Stimulated activated CD8-positive, alpha-beta memory T cell treated with anti-CD3 and anti-CD28 coated beads, Interleukin-4, amount 100 ng/mL, for 4 hours (primary cell): ENCODE measurements around the gene SLC12A2.

Experiments
- DNase-seq, 2 donors: peaks; one replicate each; pipeline ENCODE4 v3.0.0-alpha.2; 2020; ENCODE audit warnings: low read depth in 2 of 2, low spot score in 1 of 2

SLC12A2 gene

DNA sequence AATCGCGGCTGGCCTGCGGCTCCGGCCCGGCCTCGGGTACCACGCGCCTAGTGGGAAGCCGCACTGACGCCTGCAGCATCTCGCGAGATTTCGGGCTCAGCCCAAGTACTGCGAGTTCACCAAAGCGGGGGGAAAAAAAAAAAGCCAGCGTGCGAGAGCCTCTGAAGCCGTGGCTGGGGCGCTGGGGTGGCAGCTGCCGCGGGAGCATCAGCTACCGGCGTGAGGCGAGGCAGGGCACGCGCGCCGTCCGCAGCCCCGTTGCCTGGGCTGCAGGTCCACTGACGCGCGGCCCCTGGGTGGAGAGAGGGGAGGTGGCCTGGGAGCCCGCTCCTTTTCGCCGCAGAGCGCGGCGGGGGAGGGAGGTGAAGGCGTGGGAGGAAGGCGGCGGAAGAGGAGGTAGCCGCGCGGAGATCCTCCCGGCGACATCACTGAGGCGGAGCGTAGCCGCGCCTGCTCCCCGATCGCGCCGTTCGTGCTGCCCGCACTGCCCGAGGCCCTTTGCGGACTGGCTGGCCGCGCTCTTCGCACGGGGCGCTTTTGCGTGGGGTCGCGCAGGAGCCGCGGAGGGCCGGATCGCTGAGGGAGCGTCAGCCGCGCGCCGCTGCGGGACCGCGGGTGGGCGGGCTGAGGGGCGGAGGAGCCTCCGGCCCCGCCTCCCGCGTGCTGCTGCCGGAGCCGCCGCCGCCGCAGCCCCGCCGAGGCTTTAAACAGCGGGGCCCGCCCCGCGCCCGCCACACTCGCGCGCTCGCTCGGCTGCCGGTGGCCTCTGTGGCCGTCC is at the start of gene SLC12A2:
TSS of gene SLC12A2 (plus strand) at position 734 of the 778 bp plus-strand sequence. CDS start 189 bp downstream, outside the sequence.
- DNase-seq = peak; percentile 79 to 82

DNA sequence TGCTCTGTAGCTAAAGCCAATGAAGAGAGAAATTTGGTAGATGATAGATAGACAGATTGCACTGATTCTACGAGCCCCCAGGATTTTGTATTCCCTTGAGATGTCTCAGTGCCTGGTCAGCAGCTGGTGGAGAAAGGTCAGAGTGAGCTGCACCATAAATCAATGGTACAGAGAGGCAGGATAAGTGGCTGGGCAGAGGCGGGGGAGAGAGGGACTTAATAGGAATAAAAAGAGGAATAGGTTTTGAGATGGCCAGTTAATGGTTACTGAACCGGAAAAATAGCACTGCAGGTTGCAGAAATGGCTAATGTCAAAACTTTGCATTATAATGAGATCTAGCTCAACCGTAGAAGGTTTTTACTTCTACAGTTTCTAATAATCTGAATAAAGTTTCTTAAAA is 47.9 kb upstream of the SLC12A2 start:
- no peak for DNase-seq

DNA sequence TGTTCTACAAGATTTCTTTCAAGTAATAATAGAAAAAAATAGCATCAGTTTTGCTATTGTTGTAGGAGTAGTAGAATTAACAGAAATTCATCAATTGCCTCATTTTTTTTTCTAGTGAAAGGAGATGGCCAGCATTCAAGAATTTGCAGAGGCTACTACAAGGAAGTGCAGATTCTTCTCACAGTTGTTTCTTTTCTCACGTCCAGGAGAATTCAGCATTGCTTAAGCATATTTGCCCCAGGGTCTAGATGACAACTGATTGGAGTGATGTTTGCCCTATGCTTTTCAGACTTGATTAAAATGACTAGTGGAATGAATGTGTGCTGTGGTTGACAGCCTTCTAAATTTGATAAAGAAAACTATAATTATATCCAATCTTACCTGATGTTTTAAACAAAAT is 46.6 kb upstream of the SLC12A2 start:
- DNase-seq = no peak

DNA sequence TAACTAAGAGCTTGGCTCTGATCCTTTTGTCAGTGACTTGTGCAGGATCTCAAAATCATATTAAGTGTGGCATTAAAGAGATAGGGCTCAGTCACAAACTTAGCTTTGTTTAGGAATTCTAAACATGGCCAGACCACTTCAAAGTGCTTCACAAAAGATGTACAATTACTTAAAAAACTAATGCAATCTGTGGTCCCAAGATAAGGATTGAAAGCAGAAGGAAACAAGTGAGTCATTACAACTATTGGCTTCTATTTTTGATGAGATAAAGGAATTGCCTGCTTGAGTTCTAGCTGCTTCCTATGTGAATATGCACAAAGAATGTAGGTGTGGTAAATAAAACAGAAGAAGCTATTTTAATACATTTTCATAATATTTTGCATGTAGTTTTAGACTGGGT is 44.9 kb upstream of the SLC12A2 start:
- no peak for DNase-seq

DNA sequence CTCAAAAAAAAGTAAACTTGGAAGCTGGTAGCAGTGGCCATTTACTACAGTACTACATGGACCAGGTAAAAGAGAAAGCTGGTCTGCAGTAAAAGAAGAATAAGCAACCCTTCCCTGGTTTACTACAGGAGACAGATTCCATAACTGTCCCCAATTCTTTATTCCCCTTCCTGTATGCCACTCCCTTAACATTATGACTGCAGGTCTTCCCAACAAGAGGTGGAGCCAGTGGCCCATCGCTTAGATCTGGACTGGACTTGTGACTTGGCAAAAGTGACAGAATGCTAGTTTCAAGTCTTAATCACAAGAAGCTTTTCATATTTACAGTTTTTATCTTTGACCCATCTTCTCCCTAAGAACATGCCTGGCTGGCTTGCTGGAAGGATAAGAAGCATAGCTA is 42.6 kb upstream of the SLC12A2 start:
- no peak for DNase-seq

DNA sequence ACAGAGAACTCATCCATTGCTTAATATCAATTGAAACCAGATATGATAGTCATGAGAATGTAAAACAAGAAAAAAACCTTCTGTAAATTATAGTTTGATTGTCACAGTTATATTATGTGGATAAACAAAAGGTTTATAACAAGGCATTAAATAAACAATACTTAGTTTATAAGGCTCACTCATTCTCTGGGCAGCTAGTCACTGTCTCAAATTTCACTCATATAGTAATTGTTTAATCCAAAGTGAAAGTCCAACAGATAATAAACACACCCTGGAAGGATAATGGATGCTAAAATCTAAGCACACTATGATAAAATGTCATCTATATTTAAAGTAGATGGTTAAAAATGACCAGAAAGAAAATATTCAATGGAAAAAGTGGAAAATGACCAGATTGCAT is 30.8 kb upstream of the SLC12A2 start:
- DNase-seq = no peak

DNA sequence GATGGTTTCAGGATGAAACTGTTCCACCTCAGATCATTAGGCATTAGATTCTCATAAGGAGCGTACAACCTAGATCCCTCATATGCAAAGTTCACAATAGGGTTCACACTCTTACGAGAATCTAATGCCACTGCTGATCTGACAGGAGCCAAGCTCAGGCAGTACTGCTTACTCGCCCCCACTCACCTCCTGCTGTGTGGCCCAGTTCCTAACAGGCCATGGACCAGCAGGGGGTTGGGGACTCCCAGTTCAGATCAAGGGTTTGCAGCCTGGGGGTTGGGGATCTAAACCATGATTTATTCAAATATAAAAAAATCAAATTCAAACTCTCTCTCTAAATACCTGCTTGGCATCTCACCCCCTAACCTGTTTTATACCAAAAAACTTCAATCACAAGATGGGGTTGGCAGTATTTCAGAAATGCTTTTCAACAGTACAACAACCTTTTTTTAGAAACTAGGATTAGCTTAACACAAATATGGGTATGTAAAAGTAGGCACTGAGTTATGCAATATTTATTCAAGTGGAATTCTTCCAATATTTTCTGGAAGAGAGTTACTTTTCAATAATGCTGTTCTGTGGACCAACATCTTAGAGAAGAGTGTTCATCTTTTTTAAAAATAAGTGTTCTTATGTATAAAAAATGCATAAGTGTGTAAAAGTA is 30.1 kb upstream of the SLC12A2 start:
- DNase-seq = no peak

DNA sequence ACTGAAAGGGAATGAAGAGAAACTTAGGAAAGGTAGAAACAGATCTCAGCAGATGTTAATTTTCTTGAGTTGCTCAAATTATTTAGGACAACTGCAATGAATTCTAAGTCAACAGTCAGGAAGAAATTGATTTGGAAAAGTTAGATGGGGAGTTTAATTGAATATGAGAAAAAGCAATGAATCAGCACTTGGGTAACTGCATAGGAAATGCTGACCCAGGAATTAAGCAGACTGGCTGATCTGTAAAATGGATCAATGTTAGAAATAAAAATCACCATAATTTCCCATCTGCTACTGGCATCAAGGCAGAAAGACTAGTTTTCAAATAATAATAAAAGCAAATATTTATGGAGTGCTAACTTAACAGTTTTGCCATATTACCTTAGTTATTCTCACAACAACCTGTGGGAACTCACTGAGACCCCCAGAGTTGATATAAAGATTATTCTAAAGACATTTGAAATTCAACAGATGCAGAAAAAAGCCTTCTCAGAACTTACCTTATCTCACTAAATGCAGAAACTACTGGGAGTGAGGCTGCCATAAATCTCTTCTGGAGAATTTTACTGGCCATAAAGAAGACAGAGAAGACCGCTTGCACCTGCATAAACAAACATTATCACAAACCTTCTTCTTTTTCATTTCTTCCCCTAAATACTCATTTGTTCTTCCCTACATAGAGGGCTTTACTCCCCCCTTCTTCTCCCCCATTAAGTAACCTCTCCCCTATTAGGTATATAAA is 22.8 kb upstream of the SLC12A2 start:
- DNase-seq = no peak

DNA sequence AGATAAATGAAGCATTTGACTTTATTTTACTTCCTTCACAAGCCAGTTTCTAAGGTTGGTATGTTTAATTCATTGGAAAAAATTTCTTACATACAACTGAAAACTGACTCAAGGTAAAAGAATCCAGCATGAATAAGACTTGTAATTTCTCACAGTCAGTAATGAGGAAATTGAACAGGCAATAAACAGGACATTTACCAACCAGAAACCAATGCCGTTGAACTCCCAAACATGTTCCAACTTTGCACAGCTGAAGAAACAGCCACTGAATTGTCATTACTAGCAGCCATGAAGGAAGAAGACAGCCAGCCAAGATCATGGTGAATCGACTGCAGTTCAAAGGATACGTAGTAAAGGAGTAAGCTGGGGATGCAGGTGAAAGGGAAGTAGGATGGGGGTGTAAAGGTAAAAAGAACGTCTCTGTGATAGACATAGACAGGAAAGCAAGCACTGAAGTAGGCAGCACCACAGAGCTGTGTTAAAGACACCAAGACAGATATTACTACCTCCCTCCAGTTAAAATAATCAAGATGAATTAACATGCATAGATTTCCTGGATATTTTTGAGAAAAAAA is 21.3 kb upstream of the SLC12A2 start:
- no peak for DNase-seq

DNA sequence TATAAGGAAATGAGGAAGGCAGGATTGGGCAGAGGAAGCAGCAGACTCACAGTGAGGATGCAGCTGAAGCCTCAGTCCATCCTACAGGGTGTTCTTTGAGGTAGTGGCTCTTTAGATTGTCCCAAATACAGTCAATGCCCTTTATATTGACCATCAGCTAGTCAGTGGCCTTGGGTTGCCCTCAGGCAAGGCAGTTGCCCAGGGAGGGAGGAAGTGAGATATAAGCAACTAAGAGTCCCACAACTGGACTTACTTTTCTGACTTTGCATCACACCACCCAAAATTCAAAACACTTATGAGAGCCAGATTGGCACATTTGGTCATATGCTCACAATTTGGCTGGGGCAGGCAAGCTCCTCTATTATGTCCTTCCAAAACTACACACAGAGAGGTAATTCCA is 9.4 kb upstream of the SLC12A2 start:
- DNase-seq = no peak

DNA sequence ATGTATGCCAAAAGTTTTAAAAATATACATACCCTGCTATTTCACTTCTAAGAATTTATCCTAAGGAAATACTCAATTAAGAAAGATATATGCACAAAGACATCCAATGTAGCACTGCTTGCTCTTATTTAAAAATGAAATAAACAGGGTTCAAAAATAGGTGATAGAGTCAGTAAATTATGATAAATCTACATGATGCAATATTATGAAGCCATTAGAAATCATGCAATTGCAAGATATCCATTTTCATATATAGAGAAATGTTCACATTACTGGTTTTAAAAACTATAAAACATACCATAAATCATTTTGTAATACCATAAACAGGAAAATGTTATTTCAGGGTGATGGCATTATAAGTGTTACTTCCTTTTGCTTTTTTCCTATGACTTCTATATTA is 8.6 kb upstream of the SLC12A2 start:
- no peak for DNase-seq

DNA sequence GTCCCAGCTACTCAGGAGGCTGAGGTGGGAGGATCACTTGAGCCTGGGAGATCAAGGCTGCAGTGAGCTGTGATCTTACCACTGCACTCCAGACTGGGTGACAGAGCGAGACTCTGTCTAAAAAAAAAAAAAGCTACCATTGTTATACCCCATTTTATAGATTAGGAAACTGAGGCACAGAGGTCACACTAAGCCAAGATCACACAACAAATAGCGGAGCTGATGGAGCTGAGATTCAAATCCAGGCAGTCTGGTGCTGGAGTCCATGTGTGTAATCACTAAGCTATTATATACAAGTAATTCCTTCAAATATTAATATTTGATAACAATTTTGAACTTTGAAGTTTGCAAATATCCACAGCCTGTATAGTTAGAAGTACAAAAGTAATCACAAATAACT is 6.0 kb upstream of the SLC12A2 start:
- DNase-seq = no peak

DNA sequence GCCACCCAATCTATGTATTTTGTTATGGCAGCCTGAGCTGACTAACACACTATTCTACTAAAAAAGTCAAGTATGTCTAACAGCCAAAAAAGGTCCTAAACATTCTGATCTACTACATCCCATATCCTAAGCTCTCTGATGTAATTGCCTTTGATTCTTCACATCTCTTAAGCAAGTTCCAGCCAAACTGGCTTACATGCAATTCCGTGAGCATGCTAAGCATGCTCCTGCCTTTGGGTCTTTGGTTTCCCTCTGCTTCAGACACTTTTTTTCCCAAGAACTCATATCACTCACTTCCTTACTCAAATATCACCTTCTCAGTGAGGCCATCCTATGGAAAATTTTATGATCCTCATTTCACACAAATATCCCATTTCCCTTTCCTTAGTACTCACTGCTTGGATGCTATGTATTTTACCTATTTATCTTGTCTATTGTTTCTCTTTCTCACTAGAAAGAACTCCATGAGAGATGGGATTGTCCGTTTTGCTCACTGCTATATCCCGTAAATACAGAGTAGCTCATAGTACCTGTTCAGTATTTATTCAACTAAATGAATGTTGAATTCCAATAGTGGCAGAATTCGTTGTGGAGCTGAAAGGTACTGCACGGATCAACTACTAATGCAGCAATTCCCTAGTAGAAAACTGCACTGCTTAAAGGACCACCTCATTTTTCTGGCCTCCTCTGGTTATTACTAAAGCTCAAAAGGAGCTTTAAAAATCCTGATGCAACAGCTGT is 2.3 kb upstream of the SLC12A2 start:
- DNase-seq = no peak

DNA sequence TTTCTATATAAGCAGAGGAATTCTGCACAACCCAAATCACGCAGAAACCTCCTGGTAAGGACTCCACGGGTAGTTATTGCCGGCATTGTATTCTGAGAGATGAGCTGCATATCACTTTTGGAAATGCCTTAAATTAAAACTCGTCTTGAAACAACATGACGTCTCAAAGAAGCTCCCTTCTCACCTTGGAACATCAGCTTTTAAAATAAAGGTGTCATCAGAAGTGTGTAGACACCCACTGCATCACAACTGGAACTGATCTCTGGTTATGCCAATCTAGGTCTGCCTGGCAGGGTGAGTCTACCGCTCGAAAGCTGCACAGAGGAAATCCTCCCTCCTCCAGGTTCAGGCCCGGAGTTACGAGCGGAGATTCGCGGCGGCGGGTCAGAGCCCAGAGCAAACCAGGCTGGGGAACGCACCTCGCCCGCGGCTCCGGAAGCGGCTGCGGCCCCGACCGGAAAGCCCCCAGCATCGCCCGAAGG is 974 bp upstream of the SLC12A2 start:
- no peak for DNase-seq

DNA sequence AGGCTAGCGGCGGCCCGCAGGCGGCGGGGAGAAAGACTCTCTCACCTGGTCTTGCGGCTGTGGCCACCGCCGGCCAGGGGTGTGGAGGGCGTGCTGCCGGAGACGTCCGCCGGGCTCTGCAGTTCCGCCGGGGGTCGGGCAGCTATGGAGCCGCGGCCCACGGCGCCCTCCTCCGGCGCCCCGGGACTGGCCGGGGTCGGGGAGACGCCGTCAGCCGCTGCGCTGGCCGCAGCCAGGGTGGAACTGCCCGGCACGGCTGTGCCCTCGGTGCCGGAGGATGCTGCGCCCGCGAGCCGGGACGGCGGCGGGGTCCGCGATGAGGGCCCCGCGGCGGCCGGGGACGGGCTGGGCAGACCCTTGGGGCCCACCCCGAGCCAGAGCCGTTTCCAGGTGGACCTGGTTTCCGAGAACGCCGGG is 253 bp downstream of the SLC12A2 start:
- DNase-seq = no peak

DNA sequence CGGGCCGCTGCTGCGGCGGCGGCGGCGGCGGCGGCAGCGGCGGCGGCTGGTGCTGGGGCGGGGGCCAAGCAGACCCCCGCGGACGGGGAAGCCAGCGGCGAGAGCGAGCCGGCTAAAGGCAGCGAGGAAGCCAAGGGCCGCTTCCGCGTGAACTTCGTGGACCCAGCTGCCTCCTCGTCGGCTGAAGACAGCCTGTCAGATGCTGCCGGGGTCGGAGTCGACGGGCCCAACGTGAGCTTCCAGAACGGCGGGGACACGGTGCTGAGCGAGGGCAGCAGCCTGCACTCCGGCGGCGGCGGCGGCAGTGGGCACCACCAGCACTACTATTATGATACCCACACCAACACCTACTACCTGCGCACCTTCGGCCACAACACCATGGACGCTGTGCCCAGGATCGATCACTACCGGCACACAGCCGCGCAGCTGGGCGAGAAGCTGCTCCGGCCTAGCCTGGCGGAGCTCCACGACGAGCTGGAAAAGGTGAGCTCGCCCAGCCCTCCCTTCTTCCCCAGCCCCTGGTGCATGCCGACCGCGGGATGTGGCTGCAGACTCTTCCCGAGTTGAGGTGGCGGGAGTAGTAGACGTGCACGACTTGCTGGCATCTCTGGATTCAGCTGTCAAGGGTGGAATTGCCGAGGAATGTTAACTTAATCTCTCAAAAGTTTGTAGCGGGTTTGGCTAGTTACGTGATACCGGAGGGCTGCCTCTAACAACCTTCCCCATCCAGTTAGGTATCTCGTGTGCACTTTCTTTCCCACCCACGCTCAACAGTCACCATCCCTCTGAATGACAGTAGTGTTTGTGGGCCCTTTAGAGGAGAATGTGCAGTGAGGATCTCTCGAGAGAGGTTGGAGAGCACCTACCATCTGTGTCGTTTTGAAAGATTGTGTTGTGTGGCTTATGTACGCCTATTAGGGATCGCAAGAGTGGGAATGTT is 932 bp downstream of the SLC12A2 start:
- DNase-seq = peak; percentile 12 to 25

DNA sequence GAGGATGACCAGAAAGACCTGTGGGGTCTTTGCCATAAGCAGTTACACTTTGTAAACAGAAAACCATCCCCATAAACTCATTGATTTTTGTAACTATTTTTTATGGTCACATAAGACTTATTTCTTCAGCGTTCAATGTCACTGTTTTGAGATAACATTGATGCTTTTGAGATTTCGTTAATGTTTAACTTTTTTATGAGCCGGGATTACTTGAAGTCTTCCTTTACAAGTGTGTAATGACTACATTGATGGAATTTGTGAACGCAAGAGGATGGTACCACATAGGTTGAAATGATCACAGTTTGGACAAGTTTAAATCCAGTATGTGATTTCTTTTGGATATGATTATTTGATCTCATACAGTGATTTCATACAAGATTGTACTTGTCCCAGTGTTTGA is 1.8 kb downstream of the SLC12A2 start:
- no peak for DNase-seq

DNA sequence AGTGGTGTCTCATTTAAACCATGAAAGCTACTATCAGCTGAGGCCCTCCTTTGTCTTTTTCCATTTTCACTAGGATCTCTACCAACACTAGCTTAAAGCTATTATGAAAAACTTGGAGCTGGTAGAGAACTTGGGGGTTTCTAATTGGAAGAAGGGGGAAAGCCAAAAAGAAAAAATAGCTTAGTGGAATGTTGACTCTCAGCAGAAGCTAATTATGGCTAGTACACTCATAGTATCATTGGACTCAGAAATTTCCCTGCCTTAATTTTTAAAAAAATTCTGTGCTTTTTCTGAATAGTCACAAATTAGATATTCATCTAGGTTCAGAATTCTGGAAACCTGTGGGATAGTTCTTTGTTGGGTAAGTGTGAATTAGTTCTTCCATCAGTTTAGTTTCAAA is 8.0 kb downstream of the SLC12A2 start:
- no peak for DNase-seq

DNA sequence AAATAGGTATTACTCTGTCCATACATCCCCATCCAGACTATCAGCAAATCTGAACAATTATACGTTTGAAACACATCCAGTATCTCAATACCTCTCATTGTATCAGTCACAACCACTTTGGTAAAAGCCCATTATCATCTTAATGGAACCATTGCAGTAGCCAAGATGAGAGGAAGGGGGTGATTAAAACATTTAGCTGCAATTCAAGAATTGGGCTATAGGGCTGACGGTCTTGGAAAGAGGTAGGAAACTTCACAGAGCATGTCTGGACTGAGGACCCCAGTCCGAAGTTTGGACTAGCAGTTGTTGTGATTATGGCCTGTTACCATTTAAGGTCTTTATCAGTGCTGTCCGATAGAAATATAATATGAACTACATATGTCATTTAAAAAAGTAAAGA is 8.6 kb downstream of the SLC12A2 start:
- no peak for DNase-seq

DNA sequence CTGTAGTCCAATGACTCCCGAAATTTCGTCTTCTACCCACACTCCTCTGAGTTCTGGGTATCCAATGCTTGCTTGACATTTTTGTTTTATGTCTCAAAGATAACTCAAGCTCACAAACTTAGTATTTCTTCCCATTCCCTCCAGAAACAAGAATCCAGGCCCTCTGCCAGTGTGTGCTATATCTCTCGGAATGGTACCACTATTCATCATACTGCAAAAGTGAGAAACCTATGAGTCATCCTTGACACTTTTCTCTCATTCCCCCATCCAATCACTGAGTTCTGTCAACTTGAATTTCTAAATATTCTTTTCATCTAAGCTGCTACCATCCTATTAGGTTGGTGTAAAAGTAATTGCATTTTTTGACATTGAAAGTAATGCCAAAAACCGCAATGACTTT is 9.8 kb downstream of the SLC12A2 start:
- DNase-seq = no peak
